ENCODE data around the gene RNF167. TPM values are rescaled to one million over a fixed set of nuclear protein-coding genes. Genes with fewer than 3 reads are reported as not detected.

RNF167 gene
- total and polyA plus RNA-seq, 2 of the 13 experiments (the other 11 are each of a cell fraction or from before 2014, with no cell fraction given): 44.1 to 45.4 TPM

DNA sequence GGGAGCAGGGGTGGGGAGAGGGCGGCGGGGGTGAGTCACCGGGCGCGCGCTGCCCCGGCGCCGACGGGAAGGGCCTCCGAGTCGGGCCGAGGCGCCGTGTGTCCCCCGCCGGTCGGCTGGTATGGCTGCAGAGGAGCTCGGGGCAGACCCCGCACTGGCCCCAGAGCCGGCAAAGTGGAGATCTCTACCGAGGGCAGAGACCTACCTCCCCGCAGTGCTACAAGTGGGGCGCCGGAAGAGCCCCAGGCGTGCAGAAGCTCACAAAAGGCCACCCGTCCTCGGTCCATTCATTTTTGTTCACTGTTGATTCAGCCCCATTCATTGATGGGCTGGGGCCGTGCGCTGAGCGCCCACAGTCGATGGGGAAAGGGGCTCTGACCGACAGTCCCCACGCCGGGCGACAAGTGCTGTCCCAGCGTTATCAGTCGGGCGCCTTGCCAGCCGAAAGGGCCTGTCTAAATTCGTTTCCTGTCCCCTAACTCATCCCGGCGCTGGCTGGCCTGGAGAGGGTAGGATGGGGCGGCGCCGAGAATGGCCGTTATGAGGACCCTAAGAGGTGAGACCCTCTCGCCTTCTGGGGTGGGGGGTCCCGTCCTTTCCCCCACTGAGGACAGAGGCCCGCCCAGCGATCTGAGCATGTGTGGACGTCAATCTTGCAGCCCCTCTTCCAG, 10.1 kb downstream of the RNF167 start (continued):
- TF ChIP-seq KMT2B (CRISPR knock-in tag; IDR thresholded peaks at IDR 0.05): 0 out of 2 replicates have a peak, but pooled peaks have one; percentile 5
- TF ChIP-seq ZNF34 (CRISPR knock-in tag; IDR thresholded peaks at IDR 0.05; ENCODE audit: borderline replicate concordance): no peak
- TF ChIP-seq ZSCAN29 (CRISPR knock-in tag; conservative IDR thresholded peaks at IDR 0.05): no peak
- no peak for TF ChIP-seq ZFP62 (CRISPR knock-in tag; IDR thresholded peaks at IDR 0.05)
- no peak for TF ChIP-seq NCOR1 (IDR thresholded peaks at IDR 0.05; ENCODE audit: borderline replicate concordance, low read length)
- TF ChIP-seq MYC (CRISPR knock-in tag; IDR thresholded peaks at IDR 0.05; ENCODE audit: borderline replicate concordance): no peak
- no peak for TF ChIP-seq ZNF790 (CRISPR knock-in tag; IDR thresholded peaks at IDR 0.05; ENCODE audit: borderline replicate concordance)
- no peak for TF ChIP-seq MLLT10 (CRISPR knock-in tag; IDR thresholded peaks at IDR 0.05)
- TF ChIP-seq, protein P1, sequence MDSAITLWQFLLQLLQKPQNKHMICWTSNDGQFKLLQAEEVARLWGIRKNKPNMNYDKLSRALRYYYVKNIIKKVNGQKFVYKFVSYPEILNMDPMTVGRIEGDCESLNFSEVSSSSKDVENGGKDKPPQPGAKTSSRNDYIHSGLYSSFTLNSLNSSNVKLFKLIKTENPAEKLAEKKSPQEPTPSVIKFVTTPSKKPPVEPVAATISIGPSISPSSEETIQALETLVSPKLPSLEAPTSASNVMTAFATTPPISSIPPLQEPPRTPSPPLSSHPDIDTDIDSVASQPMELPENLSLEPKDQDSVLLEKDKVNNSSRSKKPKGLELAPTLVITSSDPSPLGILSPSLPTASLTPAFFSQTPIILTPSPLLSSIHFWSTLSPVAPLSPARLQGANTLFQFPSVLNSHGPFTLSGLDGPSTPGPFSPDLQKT (CRISPR knock-in tag; IDR thresholded peaks at IDR 0.05; ENCODE audit: borderline replicate concordance): no peak
- TF ChIP-seq ZNF713 (CRISPR knock-in tag; IDR thresholded peaks at IDR 0.05): no peak
- no peak for TF ChIP-seq ATAD3A (CRISPR knock-in tag; IDR thresholded peaks at IDR 0.05)
- no peak for TF ChIP-seq NCOA5 (CRISPR knock-in tag; IDR thresholded peaks at IDR 0.05)
- TF ChIP-seq ZNF280D (CRISPR knock-in tag; IDR thresholded peaks at IDR 0.05): no peak
- TF ChIP-seq CBX2 (IDR thresholded peaks at IDR 0.05; ENCODE audit: low read depth, low read length): no peak
- TF ChIP-seq CBX2 (CRISPR knock-in tag; IDR thresholded peaks at IDR 0.05; ENCODE audit: low read depth): no peak
- no peak for TF ChIP-seq RBM39 (IDR thresholded peaks at IDR 0.05; ENCODE audit: low read depth, low read length, poor library complexity, severe bottlenecking)
- TF ChIP-seq ARID5B (CRISPR knock-in tag; IDR thresholded peaks at IDR 0.05): no peak
- 0 out of 2 replicates have a peak, but pooled peaks have one; percentile 10 for TF ChIP-seq ZNF33A (CRISPR knock-in tag; IDR thresholded peaks at IDR 0.05; ENCODE audit: borderline replicate concordance)
- no peak for TF ChIP-seq ZBTB2 (CRISPR knock-in tag; IDR thresholded peaks at IDR 0.05; ENCODE audit: low read depth)

Data from HepG2 (cell line).